H1 (cell line): ENCODE data around the gene NELFCD. TPM values are rescaled to one million over a fixed set of nuclear protein-coding genes. Genes with fewer than 3 reads are reported as not detected.

Experiments used
- CTCF ChIA-PET: fragments of 300-600 bp; sonication (Branson Sonifier 250); formaldehyde crosslinking; loops from one replicate; lab custom pipeline; 2021; ENCODE audit not compliant: partially characterized antibody; lab: Charles Lee
- POLR2A ChIA-PET: fragments of 300-600 bp; sonication (Branson Sonifier 250); formaldehyde crosslinking; loops from one replicate; lab custom pipeline; 2021; ENCODE audit warnings: inconsistent platforms; ENCODE audit not compliant: partially characterized antibody; lab: Charles Lee
- DNase-seq, 2 experiments: peaks; one replicate each; pipeline versions ENCODE4 v3.0.0 to v3.0.0-alpha.2; 2010 to 2022; ENCODE audit warnings: low spot score in 2 of 2, low read depth in 1 of 2, mixed read lengths in 1 of 2
- FAIRE-seq: peaks from 2 replicates; lab custom pipeline; 2011; peaks lifted over from hg19 to GRCh38; lab: Jason Lieb, UNC
- H2AFZ ChIP-seq: 2 replicates; pipeline ENCODE4 v1.8.1; 2012; ENCODE audit warnings: low read length, inconsistent platforms
- H2AK5ac ChIP-seq: 2 replicates; pipeline ENCODE4 v1.6.1; 2013; ENCODE audit warnings: low read depth, low read length
- H2BK120ac ChIP-seq: replicated peaks from 2 replicates; pipeline ENCODE3; 2013; ENCODE audit warnings: low read depth, low read length, inconsistent platforms
- H2BK12ac ChIP-seq: 2 replicates; pipeline ENCODE4 v1.6.1; 2013; ENCODE audit warnings: low read depth, low read length
- H2BK15ac ChIP-seq: 2 replicates; pipeline ENCODE4 v1.6.1; 2013; ENCODE audit warnings: low read length
- H2BK20ac ChIP-seq: 2 replicates; pipeline ENCODE4 v1.6.1; 2013; ENCODE audit warnings: low read length
- H2BK5ac ChIP-seq: 2 replicates; pipeline ENCODE4 v1.6.1; 2013; ENCODE audit warnings: low read depth, low read length
- H3K14ac ChIP-seq: 2 replicates; pipeline ENCODE4 v1.6.1; 2013; ENCODE audit warnings: inconsistent platforms; ENCODE audit not compliant: insufficient read length
- H3K18ac ChIP-seq: 2 replicates; pipeline ENCODE4 v1.6.1; 2013; ENCODE audit warnings: low read length; ENCODE audit errors: extremely low read depth
- H3K23ac ChIP-seq: 2 replicates; pipeline ENCODE4 v1.6.1; 2013; ENCODE audit warnings: inconsistent platforms; ENCODE audit not compliant: insufficient read length
- H3K23me2 ChIP-seq: 2 replicates; pipeline ENCODE4 v1.6.1; 2013; ENCODE audit warnings: low read depth, low read length
- H3K27ac ChIP-seq: 2 replicates; pipeline ENCODE4 v1.6.1; 2011; ENCODE audit warnings: low read depth, low read length, inconsistent platforms
- H3K27me3 ChIP-seq, 4 experiments: replicated peaks in 1 of 4; 1 replicate in 1 of 4; 2 replicates in 3 of 4; pipeline versions ENCODE4 v1.6.1 to v1.8.1; 2011 to 2013; ENCODE audit warnings: low read length in 3 of 4, mild to moderate bottlenecking in 3 of 4, inconsistent platforms in 2 of 4, mixed read lengths in 2 of 4, moderate library complexity in 1 of 4; ENCODE audit not compliant: control insufficient read depth in 3 of 4, insufficient read depth in 3 of 4; ENCODE audit errors: extremely low read depth in 1 of 4
- H3K36me3 ChIP-seq, 4 experiments: 2 replicates each; pipeline versions ENCODE4 v1.6.1 to v1.8.1; 2011 to 2013; ENCODE audit warnings: mild to moderate bottlenecking in 4 of 4, low read length in 3 of 4, moderate library complexity in 2 of 4, control low read depth in 1 of 4, inconsistent platforms in 1 of 4; ENCODE audit not compliant: insufficient read depth in 4 of 4, control insufficient read depth in 2 of 4
- H3K4ac ChIP-seq: replicated peaks from 2 replicates; pipeline ENCODE3; 2013; ENCODE audit warnings: low read length, low read depth, mixed read lengths, inconsistent platforms; ENCODE audit not compliant: insufficient read length
- H3K4me1 ChIP-seq, 4 experiments: replicated peaks in 1 of 4; 1 replicate in 1 of 4; 2 replicates in 3 of 4; pipeline versions ENCODE4 v1.6.1 to v1.8.1; 2011 to 2013; ENCODE audit warnings: low read length in 3 of 4, inconsistent platforms in 2 of 4, mixed read lengths in 1 of 4; ENCODE audit not compliant: insufficient read depth in 4 of 4, control insufficient read depth in 3 of 4
- H3K4me2 ChIP-seq, 2 experiments: 2 replicates each; pipeline versions ENCODE4 v1.6.1 to v1.8.1; 2011 to 2013; ENCODE audit warnings: low read depth in 2 of 2, low read length in 2 of 2, control low read depth in 1 of 2, inconsistent platforms in 1 of 2, mild to moderate bottlenecking in 1 of 2; ENCODE audit not compliant: insufficient read depth in 1 of 2
- H3K4me3 ChIP-seq, 4 experiments: fragments of 200-600, 300-600 bp in 1 of 4; sonication (generic), shearing (Covaris generic), sonication (Bioruptor Twin) in 1 of 4; 2 replicates each; pipeline versions ENCODE4 v1.5.1 to v1.8.1; 2011 to 2016; ENCODE audit warnings: low read length in 4 of 4, low read depth in 3 of 4, control low read depth in 2 of 4, inconsistent platforms in 2 of 4, mild to moderate bottlenecking in 2 of 4, mixed read lengths in 1 of 4, moderate library complexity in 1 of 4; ENCODE audit not compliant: insufficient read depth in 2 of 4; ENCODE audit errors: extremely low read depth in 1 of 4
- H3K56ac ChIP-seq: replicated peaks from 2 replicates; pipeline ENCODE3; 2013; ENCODE audit warnings: low read depth, mild to moderate bottlenecking, mixed read lengths, low read length, inconsistent platforms; ENCODE audit not compliant: insufficient read length
- H3K79me1 ChIP-seq: 2 replicates; pipeline ENCODE4 v1.6.1; 2013; ENCODE audit warnings: low read depth, low read length, control low read depth
- H3K79me2 ChIP-seq, 2 experiments: 2 replicates each; pipeline versions ENCODE4 v1.6.1 to v1.8.1; 2012 to 2013; ENCODE audit warnings: low read length in 2 of 2, mild to moderate bottlenecking in 2 of 2, inconsistent platforms in 1 of 2; ENCODE audit not compliant: insufficient read depth in 2 of 2, control insufficient read depth in 1 of 2
- H3K9ac ChIP-seq, 4 experiments: replicated peaks in 1 of 4; 1 replicate in 1 of 4; 2 replicates in 3 of 4; pipeline versions ENCODE4 v1.6.1 to v1.8.1; 2011 to 2013; ENCODE audit warnings: low read depth in 3 of 4, low read length in 3 of 4, control low read depth in 2 of 4, mild to moderate bottlenecking in 2 of 4, moderate library complexity in 2 of 4, inconsistent platforms in 1 of 4; ENCODE audit errors: extremely low read depth in 1 of 4
- H3K9me3 ChIP-seq, 2 experiments: 2 replicates each; pipeline versions ENCODE4 v1.6.1 to v1.8.1; 2012 to 2013; ENCODE audit warnings: mild to moderate bottlenecking in 2 of 2, moderate library complexity in 2 of 2, control low read depth in 1 of 2, inconsistent platforms in 1 of 2, low read depth in 1 of 2, low read length in 1 of 2, mixed read lengths in 1 of 2; ENCODE audit not compliant: insufficient read depth in 2 of 2
- H4K20me1 ChIP-seq, 2 experiments: replicated peaks in 1 of 2; 2 replicates each; pipeline versions ENCODE3 to v1.8.1; 2011 to 2013; ENCODE audit warnings: inconsistent platforms in 2 of 2, low read length in 2 of 2, mild to moderate bottlenecking in 1 of 2; ENCODE audit not compliant: insufficient read depth in 2 of 2, control insufficient read depth in 1 of 2
- H4K5ac ChIP-seq: 2 replicates; pipeline ENCODE4 v1.6.1; 2013; ENCODE audit warnings: low read length, low read depth, mixed read lengths, inconsistent platforms; ENCODE audit not compliant: insufficient read length
- H4K8ac ChIP-seq: 2 replicates; pipeline ENCODE4 v1.8.0; 2013; ENCODE audit warnings: mild to moderate bottlenecking, moderate library complexity, low read length, inconsistent platforms; ENCODE audit not compliant: insufficient read depth; ENCODE audit errors: extremely low read depth
- H4K91ac ChIP-seq: replicated peaks from 2 replicates; pipeline ENCODE3; 2013; ENCODE audit warnings: low read length, mixed read lengths, inconsistent platforms; ENCODE audit not compliant: insufficient read length
- SP2 ChIP-seq: IDR thresholded peaks from 2 replicates; pipeline ENCODE4 v1.6.1; 2012; ENCODE audit warnings: mild to moderate bottlenecking, low read length, inconsistent platforms
- WGBS, 2 experiments: shearing (Covaris generic) in 1 of 2; methylation state at CpG; one replicate each; pipeline versions ENCODE4 v1.1.6 to v1.1.7; 2013 to 2015; ENCODE audit warnings: low lambda C conversion rate in 2 of 2, mixed read lengths in 2 of 2, inconsistent platforms in 1 of 2, low coverage in 1 of 2, missing lambda C conversion rate in 1 of 2; ENCODE audit not compliant: insufficient replicate concordance in 2 of 2, insufficient coverage in 1 of 2, insufficient read length in 1 of 2; ENCODE audit errors: extremely low coverage in 1 of 2, missing lambda C conversion rate in 1 of 2; 5-methylcytosine and 5-hydroxymethylcytosine counted together
- polyA plus RNA-seq, 7 experiments: library from polyadenylated mRNA; depleted of rRNA in 3 of 7; stranded (reverse) in 5 of 7; unstranded in 2 of 7; fragments of >200 nt in 5 of 7; fragments of 200-250 nt in 2 of 7; gene quantifications; 1 replicate in 5 of 7; 2 replicates in 1 of 7; 4 replicates in 1 of 7; pipeline versions ENCODE4 v1.2.1 to v1.2.3, GENCODE V29; 2011 to 2013; ENCODE audit warnings: missing spikeins in 2 of 7, mixed read lengths in 2 of 7
- total RNA-seq: library from RNA; stranded (reverse); fragmentation: NEBNext Ultra II Directional; extraction: Animal tissue kit (Norgen Biotek cat#: 25700); gene quantifications from 2 replicates; pipeline ENCODE4 v1.2.1, GENCODE V29; 2021

NELFCD gene
- total and polyA plus RNA-seq, 2 of the 8 experiments (the other 6 are each of a cell fraction or from before 2014, with no cell fraction given) = 35.5 to 59.6 TPM

DNA sequence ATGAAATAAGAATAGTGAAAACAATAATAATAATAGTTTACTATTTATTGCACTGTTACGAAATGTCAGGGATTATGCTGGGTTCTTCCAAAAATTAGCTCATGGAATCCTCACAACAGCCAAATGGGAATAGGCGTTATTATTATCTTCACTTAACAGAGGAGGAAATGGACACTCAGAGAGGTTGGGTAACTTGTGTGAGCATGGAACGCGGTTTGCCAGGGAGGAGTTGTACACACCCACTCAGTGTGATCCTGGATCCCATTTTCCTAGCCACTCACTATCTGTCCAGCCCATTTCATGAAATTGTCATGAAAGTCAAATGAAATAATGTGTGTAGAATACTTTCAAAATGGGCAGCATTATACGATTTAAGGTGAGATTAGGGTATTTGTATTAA, 4.6 kb downstream of the NELFCD start:
- no peak overlapping the region for H2BK20ac ChIP-seq
- H2BK15ac ChIP-seq = no peak overlapping the region
- H3K27ac ChIP-seq = no peak overlapping the region
- DNase-seq (no peak), FAIRE-seq (no peak)
- H2AK5ac ChIP-seq = no peak overlapping the region
- peaks cover 24 to 40% (median 33%) of the 10 kb centered on the region in 4 experiments for H3K36me3 ChIP-seq
- no peak overlapping the region for H2BK5ac ChIP-seq
- ChIA-PET POLR2A (interaction anchor here (1.8 kb wide), 1 partner anchor 11 kb away, joined by 7 read pairs; no protein-coding TSS in a partner anchor), CTCF (no interaction called here)
- no peak overlapping the region for H3K56ac ChIP-seq
- H3K18ac ChIP-seq = no peak overlapping the region
- peaks cover 18% of the 10 kb centered on the region for H3K79me1 ChIP-seq
- H3K4me1 ChIP-seq = no peaks in the 10 kb centered on the region
- no peak overlapping the region for H3K4me3 ChIP-seq
- H3K4ac ChIP-seq = no peak overlapping the region
- no peaks in the 10 kb centered on the region for H3K27me3 ChIP-seq
- H4K91ac ChIP-seq = no peak overlapping the region
- no peak overlapping the region for H3K14ac ChIP-seq
- no peak overlapping the region for H2BK12ac ChIP-seq
- TF ChIP-seq SP2 = no peak
- H3K4me2 ChIP-seq = no peak overlapping the region
- no peak overlapping the region for H2AFZ ChIP-seq
- no peak overlapping the region for H2BK120ac ChIP-seq
- H4K8ac ChIP-seq = no peak overlapping the region
- no peak overlapping the region for H4K5ac ChIP-seq
- no peaks in the 10 kb centered on the region for H3K9me3 ChIP-seq
- peaks cover 4 to 15% of the 10 kb centered on the region in 2 experiments for H4K20me1 ChIP-seq
- no peak overlapping the region for H3K9ac ChIP-seq
- no peaks in the 10 kb centered on the region; the same call in 1 of the 2 replicates for H3K23me2 ChIP-seq
- H3K79me2 ChIP-seq = peaks cover 4 to 43% of the 10 kb centered on the region in 2 experiments
- no peak overlapping the region for H3K23ac ChIP-seq
- 94% methylated on average over 5 of the region's 5 CpGs; no CpG with 5 or more reads in 1 of the 2 experiments for WGBS, 2 experiments
